Heart left ventricle (tissue), 16 donors: ENCODE results near the gene ERBB3. TPM values are rescaled to one million over a fixed set of nuclear protein-coding genes. Genes with fewer than 3 reads are reported as not detected.

Source experiments
- ATAC-seq, 4 donors: fragments of 200-7000 bp; cut with Tn5 transposase; one replicate each; pipeline ENCODE4 v1.9.1; 2020 to 2022; ENCODE audit warnings: moderate library complexity in 4 of 4, mild to moderate bottlenecking in 3 of 4, moderate number of reproducible peaks in 1 of 4
- DNase-seq, 5 donors: peaks; one replicate each; pipeline ENCODE4 v3.0.0-alpha.2; 2020
- H3K27ac ChIP-seq, 12 donors: fragments of 200-600 bp; sonication (generic) in 4 of 12; one replicate each; pipeline versions ENCODE4 v1.5.0 to v1.8.0; 2016 to 2022; ENCODE audit warnings: mild to moderate bottlenecking in 2 of 12
- H3K27me3 ChIP-seq, 9 donors: fragments of 200-600 bp; sonication (generic) in 2 of 9; one replicate each; pipeline versions ENCODE4 v1.5.1 to v1.8.0; 2016 to 2022; ENCODE audit warnings: mild to moderate bottlenecking in 3 of 9
- H3K36me3 ChIP-seq, 9 donors: fragments of 200-600 bp; sonication (generic) in 2 of 9; one replicate each; pipeline versions ENCODE4 v1.5.0 to v1.8.0; 2018 to 2022; ENCODE audit warnings: mild to moderate bottlenecking in 2 of 9
- H3K4me1 ChIP-seq, 12 donors: fragments of 200-600 bp; sonication (generic) in 4 of 12; one replicate each; pipeline versions ENCODE4 v1.5.0 to v1.8.0; 2016 to 2022; ENCODE audit warnings: mild to moderate bottlenecking in 3 of 12
- H3K4me3 ChIP-seq, 12 donors: fragments of 200-600 bp; sonication (generic) in 4 of 12; one replicate each; pipeline versions ENCODE4 v1.5.0 to v1.8.0; 2017 to 2022; ENCODE audit warnings: mild to moderate bottlenecking in 9 of 12, moderate library complexity in 4 of 12
- H3K9me3 ChIP-seq, 12 donors: fragments of 200-600 bp; sonication (generic) in 4 of 12; one replicate each; pipeline versions ENCODE4 v1.5.0 to v1.8.0; 2016 to 2022; ENCODE audit warnings: mild to moderate bottlenecking in 1 of 12
- CTCF ChIP-seq, 12 donors: fragments of 200-600 bp; sonication (generic) in 4 of 12; IDR thresholded peaks; one replicate each; pipeline versions ENCODE4 v1.5.0 to v1.8.0; 2018 to 2022; ENCODE audit warnings: antibody characterized with exemption in 12 of 12, mild to moderate bottlenecking in 5 of 12
- POLR2A ChIP-seq, 2 donors: fragments of 450-650 bp; IDR thresholded peaks; one replicate each; pipeline ENCODE4 v1.6.1; 2017; ENCODE audit warnings: antibody characterized with exemption in 2 of 2, mild to moderate bottlenecking in 2 of 2, moderate library complexity in 2 of 2
- WGBS, 4 donors: extraction: QIAGEN DNeasy Blood & Tissue Kit in 2 of 4; methylation state at CpG; one replicate each; pipeline versions ENCODE4 v1.1.5 to v1.1.7; 2013 to 2018; 5-methylcytosine and 5-hydroxymethylcytosine counted together
- intact Hi-C, 10 donors: fragments of 100-400 bp; cut with DNase I; formaldehyde crosslinking; loops; one replicate each; pipeline versions ENCODE4 v1.11.1 to v1.14.2; 2022
- polyA plus RNA-seq, 2 donors: library from polyadenylated mRNA; stranded (reverse); fragments of 200-250 nt; gene quantifications; one replicate each; pipeline ENCODE4 v1.2.3, GENCODE V29; 2013
- total RNA-seq, 9 donors: library from RNA; depleted of rRNA in 2 of 9; stranded (reverse); fragments of >200 nt in 2 of 9; fragmentation: NEBNext Ultra II Directional in 3 of 9; extraction: Animal tissue kit (Norgen Biotek cat#: 25700) in 3 of 9; gene quantifications; one replicate each; pipeline versions ENCODE4 v1.1.0 to v1.2.4, GENCODE V29; 2016 to 2023
- donor health status: ischemic (EF 13 %, LVEDD 7.1; RV severe dilation, severe dysfunction).
- donor health status: healthy with polysubstance abuse.
- donor health status: DM: no; HTN: yes; CAD: no.
- donor health status: DM: no; HTN: no; CAD: no.
- donor health status: ischemic (EF 25% LVEDD 6.9; RV normal size, moderate dysfunction).
- donor health status: ischemic (EF 25% LVEDD 5.7; RV mildly dilated, moderate dysfunction).
- donor health status: healthy.
- donor health status: DM: yes; HTN: yes; CAD: no.
- donor health status: ischemic (EF 35%, LVEDD 5.7; RV mildly dilated, moderate dysfunction).
- donor health status: nonischemic (EF 11% LVEDD 7.7; RV severe dilation, severe dysfunction).
- donor health status: DM: yes; HTN: yes; CAD: no.
- donor health status: PGD.
- donor health status: ischemic (EF 29% LVEDD 5.4; RV normal size, mild dysfunction).
- donor health status: nonischemic (EF 23%, LVEDD 6.1; RV moderate dilation, normal function).

Gene ERBB3
- total and polyA plus RNA-seq, 11 donors = 0.90 to 4.5 (median 2.2) TPM

DNA sequence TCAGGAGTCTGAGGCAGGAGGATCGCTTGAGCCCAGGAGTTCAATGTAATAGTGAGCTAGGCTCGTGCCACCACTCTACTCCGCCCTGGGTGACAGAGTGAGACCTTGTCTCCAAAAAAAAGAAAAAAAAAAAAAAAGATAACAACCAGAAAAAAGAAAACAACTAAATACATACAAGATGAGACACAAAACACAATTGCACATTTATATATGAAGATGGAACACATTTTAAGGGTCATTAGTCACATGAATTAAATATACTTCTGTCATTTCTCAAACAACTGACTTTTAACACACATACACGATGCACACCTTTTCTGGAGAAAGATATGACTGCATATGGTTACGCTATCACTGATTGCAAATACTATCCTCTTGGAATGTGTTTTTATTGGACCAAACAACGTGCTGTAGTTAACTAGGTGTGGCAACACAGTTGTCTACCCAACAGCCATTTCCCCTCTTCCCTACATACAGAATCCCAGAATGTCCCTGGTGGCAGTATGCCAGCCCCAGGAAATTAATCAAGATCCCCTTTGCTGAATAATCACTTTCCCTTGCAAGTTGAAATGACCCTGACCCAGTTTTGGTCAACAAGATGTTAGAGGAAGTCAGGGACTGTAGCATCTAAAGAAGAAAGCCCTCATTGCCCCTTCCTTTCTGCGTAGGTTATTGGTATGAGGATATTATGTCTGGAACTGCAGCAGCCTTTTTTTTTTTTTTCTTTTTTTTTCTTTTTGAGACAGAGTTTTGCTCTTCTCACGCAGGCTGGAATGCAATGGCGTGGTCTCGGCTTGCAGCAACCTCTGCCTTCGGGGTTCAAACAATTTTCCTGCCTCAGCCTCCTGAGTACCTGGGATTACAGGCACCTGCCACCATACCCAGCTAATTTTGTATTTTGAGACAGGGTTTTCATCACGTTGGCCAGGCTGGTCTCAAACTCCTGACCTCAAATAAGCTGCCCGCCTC lies 66.8 kb downstream of the ERBB3 start:
- ATAC-seq (peak in 2 of 4 donors; percentile 5 to 16), DNase-seq (peak in 1 of 5 donors; percentile 48)
- TF ChIP-seq CTCF (IDR thresholded peaks at IDR 0.05) = no peak
- WGBS, 4 donors = 63 to 72% (median 65%) methylated on average over 13 of the region's 13 CpGs
- intact Hi-C loops = no loop called here
- Histone ChIP-seq H3K27ac (peak overlapping the region in 8 of 12 donors; percentile 6 to 56 (median 30)), H3K4me1 (peaks cover 3 to 58% (median 25%) of the 10 kb centered on the region in 12 donors), H3K36me3 (peaks cover 0 to 46% (median 34%) of the 10 kb centered on the region in 9 donors), H3K4me3 (no peak overlapping the region), H3K9me3 (peaks cover 0 to 3% (median 0%) of the 10 kb centered on the region in 12 donors), H3K27me3 (no peaks in the 10 kb centered on the region)

- ATAC-seq = no peak
- intact Hi-C loops = no loop called here
- H3K4me3 ChIP-seq = no peak overlapping the region
- WGBS, 4 donors = 62 to 69% (median 67%) methylated on average over 3 of the region's 3 CpGs
- H3K36me3 ChIP-seq = peaks cover 0 to 12% (median 0%) of the 10 kb centered on the region in 9 donors
- DNase-seq = no peak
- H3K27ac ChIP-seq = peak overlapping the region in 1 of 12 donors; percentile 35
- TF ChIP-seq POLR2A (IDR thresholded peaks at IDR 0.05) = no peak
- TF ChIP-seq CTCF (IDR thresholded peaks at IDR 0.05) = no peak
- H3K27me3 ChIP-seq = no peaks in the 10 kb centered on the region
- H3K4me1 ChIP-seq = peaks cover 4 to 43% (median 27%) of the 10 kb centered on the region in 12 donors
- peaks cover 0 to under 1% (median 0%) of the 10 kb centered on the region in 12 donors for H3K9me3 ChIP-seq
These were observed 70.6 kb downstream of the ERBB3 start for GRCh38 chr12:56150563-56150962.

DNA sequence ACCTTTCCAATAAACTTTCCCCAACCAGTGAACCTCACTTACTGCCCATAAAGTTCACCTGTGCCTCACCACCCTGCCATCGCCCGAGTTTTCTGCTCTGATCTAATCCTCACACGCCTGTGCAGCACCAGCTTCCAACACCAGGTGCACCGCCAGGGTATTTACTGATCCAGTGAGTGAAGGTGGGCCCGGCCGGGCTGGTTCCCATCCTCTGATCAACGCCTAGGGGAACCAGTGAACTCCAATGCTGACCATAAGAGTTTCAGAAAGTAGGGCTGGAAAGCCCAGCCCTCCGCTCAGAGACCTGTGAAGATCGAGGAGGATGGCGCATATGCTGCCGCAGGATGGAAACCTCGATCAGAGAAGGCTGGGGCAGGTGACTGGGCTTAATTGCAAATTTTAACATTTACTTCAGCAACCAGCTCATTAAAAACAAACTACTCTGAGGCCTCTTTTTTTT lies 71.7 kb downstream of the ERBB3 start:
- Histone ChIP-seq H3K27me3 (no peaks in the 10 kb centered on the region), H3K36me3 (peaks cover 0 to 12% (median 0%) of the 10 kb centered on the region in 9 donors), H3K4me3 (peak overlapping the region; percentile 22 to 92 (median 72)), H3K9me3 (no peaks in the 10 kb centered on the region), H3K27ac (peak overlapping the region; percentile 80 to 98 (median 94)), H3K4me1 (peaks cover 0 to 39% (median 25%) of the 10 kb centered on the region in 12 donors)
- ATAC-seq (peak; percentile 14 to 34 (median 26)), DNase-seq (peak in 2 of 5 donors; percentile 37 to 54)
- intact Hi-C loops = loop anchor here in 2 of 10 donors (2.0 kb wide), 1 partner anchor 23 kb away; the partner anchor contains the start of gene ESYT1 (in 2 of the 2)
- TF ChIP-seq POLR2A (IDR thresholded peaks at IDR 0.05) (no peak), CTCF (IDR thresholded peaks at IDR 0.05) (peak in 5 of 12 donors; percentile 13 to 43 (median 22))
- 7 to 17% (median 12%) methylated on average over 11 to 12 of the region's 12 CpGs for WGBS, 4 donors
